Ovary (tissue), 3 donors: ENCODE results near the gene NFKBIA.

Experiments used
- EP300 ChIP-seq: sonication (generic); formaldehyde crosslinking; IDR thresholded peaks from one replicate; pipeline ENCODE4 v1.6.1; 2017; ENCODE audit warnings: antibody characterized with exemption
- POLR2A ChIP-seq: fragments of 450-650 bp; IDR thresholded peaks from one replicate; pipeline ENCODE4 v1.6.1; 2017; ENCODE audit warnings: antibody characterized with exemption, mild to moderate bottlenecking, moderate library complexity
- TF ChIP-seq, protein P1 (sequence below), 3 donors: fragments of 450-650 bp in 2 of 3; fragments of 200-600 bp in 1 of 3; IDR thresholded peaks; one replicate each; pipeline versions ENCODE4 v1.5.1 to v1.8.0; 2016 to 2022; ENCODE audit warnings: antibody characterized with exemption in 3 of 3, mild to moderate bottlenecking in 1 of 3
- donor health status: DM: no; HTN: no; CAD: no.

DNA sequence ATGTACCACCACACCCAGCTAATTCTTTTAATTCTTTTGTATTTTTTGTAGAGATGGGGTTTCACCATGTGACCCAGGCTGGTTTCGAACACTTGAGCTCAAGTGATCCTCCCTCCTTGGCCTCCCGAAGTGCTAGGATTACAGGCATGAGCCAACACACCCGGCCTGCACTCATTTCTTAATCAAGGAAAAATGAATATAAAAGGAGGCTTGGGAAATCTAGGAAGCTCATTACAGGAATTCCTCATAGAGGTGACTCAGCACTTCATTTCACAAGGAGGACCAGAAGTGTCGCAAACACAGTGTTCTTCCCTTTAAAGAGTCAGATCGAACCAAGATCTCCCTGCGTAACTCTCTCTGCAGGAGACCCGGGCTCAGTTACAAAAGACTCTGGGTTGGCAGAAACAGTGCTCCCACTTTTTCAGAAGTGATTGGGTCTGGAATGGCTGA, 30.3 kb downstream of the NFKBIA start:
- TF ChIP-seq, protein P1, sequence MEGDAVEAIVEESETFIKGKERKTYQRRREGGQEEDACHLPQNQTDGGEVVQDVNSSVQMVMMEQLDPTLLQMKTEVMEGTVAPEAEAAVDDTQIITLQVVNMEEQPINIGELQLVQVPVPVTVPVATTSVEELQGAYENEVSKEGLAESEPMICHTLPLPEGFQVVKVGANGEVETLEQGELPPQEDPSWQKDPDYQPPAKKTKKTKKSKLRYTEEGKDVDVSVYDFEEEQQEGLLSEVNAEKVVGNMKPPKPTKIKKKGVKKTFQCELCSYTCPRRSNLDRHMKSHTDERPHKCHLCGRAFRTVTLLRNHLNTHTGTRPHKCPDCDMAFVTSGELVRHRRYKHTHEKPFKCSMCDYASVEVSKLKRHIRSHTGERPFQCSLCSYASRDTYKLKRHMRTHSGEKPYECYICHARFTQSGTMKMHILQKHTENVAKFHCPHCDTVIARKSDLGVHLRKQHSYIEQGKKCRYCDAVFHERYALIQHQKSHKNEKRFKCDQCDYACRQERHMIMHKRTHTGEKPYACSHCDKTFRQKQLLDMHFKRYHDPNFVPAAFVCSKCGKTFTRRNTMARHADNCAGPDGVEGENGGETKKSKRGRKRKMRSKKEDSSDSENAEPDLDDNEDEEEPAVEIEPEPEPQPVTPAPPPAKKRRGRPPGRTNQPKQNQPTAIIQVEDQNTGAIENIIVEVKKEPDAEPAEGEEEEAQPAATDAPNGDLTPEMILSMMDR (IDR thresholded peaks at IDR 0.05): no peak
- TF ChIP-seq POLR2A (no peak), EP300 (peak; percentile 69)
